Astrocyte of the spinal cord (primary cell): ENCODE results near the gene PREP.

Experiments used
- DNase-seq: peaks from one replicate; pipeline ENCODE4 v3.0.0; 2011; ENCODE audit warnings: low read depth, low spot score
- H3K4me3 ChIP-seq: 2 replicates; pipeline ENCODE4 v1.5.1; 2011; ENCODE audit warnings: low read depth, mild to moderate bottlenecking, low read length, moderate library complexity
- CTCF ChIP-seq: IDR thresholded peaks from 2 replicates; pipeline ENCODE4 v1.5.1; 2012; ENCODE audit warnings: low read depth, mild to moderate bottlenecking, low read length, inconsistent platforms
- in situ Hi-C: cut with HindIII; loops from 2 replicates; pipeline ENCODE4 v1.10.0; 2017; ENCODE audit warnings: low sequenced_read_pairs

PREP gene

GRCh38 chr6:105310371-105310770 lies 92.5 kb downstream of the PREP start:
- H3K4me3 ChIP-seq: no peak overlapping the region
- no peak for DNase-seq
- no peak for TF ChIP-seq CTCF
- in situ Hi-C loops: no loop called here

- H3K4me3 ChIP-seq: no peak overlapping the region
- no peak for DNase-seq
- in situ Hi-C loops: no loop called here
- no peak for TF ChIP-seq CTCF
These were observed 94.0 kb downstream of the PREP start for GRCh38 chr6:105308840-105309239.

- DNase-seq: no peak
- in situ Hi-C loops: no loop called here
- no peak for TF ChIP-seq CTCF
- no peak overlapping the region for H3K4me3 ChIP-seq
These were observed 97.4 kb downstream of the PREP start for GRCh38 chr6:105305521-105305920.

- DNase-seq: no peak
- in situ Hi-C loops: no loop called here
- no peak for TF ChIP-seq CTCF
- H3K4me3 ChIP-seq: no peak overlapping the region
These were observed 98.1 kb downstream of the PREP start for GRCh38 chr6:105304825-105305224.

GRCh38 chr6:105304366-105304765 lies 98.5 kb downstream of the PREP start:
- no peak overlapping the region for H3K4me3 ChIP-seq
- no peak for DNase-seq
- in situ Hi-C loops: no loop called here

GRCh38 chr6:105302617-105303128 lies 100.2 kb downstream of the PREP start:
- DNase-seq: no peak
- no peak overlapping the region for H3K4me3 ChIP-seq
- no peak for TF ChIP-seq CTCF
- in situ Hi-C loops: no loop called here

More at GRCh38 chr6:105304366-105304765, 98.5 kb downstream of the PREP start:
- no peak for TF ChIP-seq CTCF
